ENCODE results near the gene NRTN.

The NRTN gene

GRCh38 chr19:5790559-5791520, 14.0 kb upstream of the NRTN start, which contains the start of gene DUS3L:
DUS3L (minus strand) TSS chr19:5791163; CDS start chr19:5791141, 22 bp downstream.
- DNase-seq (ENCODE audit: low read depth) = peak; percentile 99

- DNase-seq (ENCODE audit: low read depth) = no peak
Observed at GRCh38 chr19:5792224-5792623, 12.6 kb upstream of the NRTN start.

- no peak for DNase-seq (ENCODE audit: low read depth)
Observed at GRCh38 chr19:5793188-5793587, 11.7 kb upstream of the NRTN start.

GRCh38 chr19:5795382-5795919, 9.4 kb upstream of the NRTN start:
- DNase-seq (ENCODE audit: low read depth) = no peak

- DNase-seq (ENCODE audit: low read depth) = no peak
Observed at GRCh38 chr19:5798244-5798643, 6.6 kb upstream of the NRTN start.

- no peak for DNase-seq (ENCODE audit: low read depth)
Observed at GRCh38 chr19:5799247-5800241, 5.3 kb upstream of the NRTN start.

GRCh38 chr19:5800361-5801270, 4.3 kb upstream of the NRTN start:
- no peak for DNase-seq (ENCODE audit: low read depth)

- peak; percentile 52 for DNase-seq (ENCODE audit: low read depth)
Observed at GRCh38 chr19:5801796-5802619, 2.9 kb upstream of the NRTN start.

- DNase-seq (ENCODE audit: low read depth) = no peak
Observed at GRCh38 chr19:5803441-5803751, 1.5 kb upstream of the NRTN start.

- DNase-seq (ENCODE audit: low read depth) = peak; percentile 85
Observed at GRCh38 chr19:5803752-5804515, 933 bp upstream of the NRTN start.

- peak; percentile 57 for DNase-seq (ENCODE audit: low read depth)
Observed at GRCh38 chr19:5805462-5806132, 730 bp downstream of the NRTN start.

- no peak for DNase-seq (ENCODE audit: low read depth)
Observed at GRCh38 chr19:5806133-5806489, 1.2 kb downstream of the NRTN start.

GRCh38 chr19:5806905-5807304, 2.0 kb downstream of the NRTN start:
- DNase-seq (ENCODE audit: low read depth) = no peak

- DNase-seq (ENCODE audit: low read depth) = no peak
Observed at GRCh38 chr19:5808120-5808816, 3.4 kb downstream of the NRTN start.

- DNase-seq (ENCODE audit: low read depth) = no peak
Observed at GRCh38 chr19:5809053-5809452, 4.2 kb downstream of the NRTN start.

GRCh38 chr19:5809469-5809868, 4.6 kb downstream of the NRTN start:
- DNase-seq (ENCODE audit: low read depth) = no peak

- no peak for DNase-seq (ENCODE audit: low read depth)
Observed at GRCh38 chr19:5811117-5811516, 6.2 kb downstream of the NRTN start.

- DNase-seq (ENCODE audit: low read depth) = no peak
Observed at GRCh38 chr19:5814123-5814851, 9.4 kb downstream of the NRTN start.

Measured in EH (cell line).